Immature natural killer cell (primary cell): Measurements from ENCODE around the gene NRTN. TPM values are rescaled to one million over a fixed set of nuclear protein-coding genes. Genes with fewer than 3 reads are reported as not detected.
"Not testable (repeated sequence)": the region's sequence is repeated elsewhere in the genome, so short reads cannot be mapped to it uniquely, and the experiment has no call there.

Source experiments
- DNase-seq, 3 donors: peaks; one replicate each; pipeline ENCODE4 v3.0.0; 2022; ENCODE audit warnings: mixed read lengths in 1 of 3
- H3K27ac Mint-ChIP-seq, 6 donors: one replicate each; pipeline ENCODE4 v1.8.0; 2020; ENCODE audit warnings: mixed read lengths in 6 of 6, mild to moderate bottlenecking in 5 of 6, inconsistent platforms in 4 of 6, moderate library complexity in 3 of 6
- H3K27me3 Mint-ChIP-seq, 3 donors: one replicate each; pipeline ENCODE4 v1.8.0; 2020 to 2021; ENCODE audit warnings: low read depth in 3 of 3, mild to moderate bottlenecking in 3 of 3, mixed read lengths in 3 of 3, moderate library complexity in 3 of 3, inconsistent platforms in 1 of 3
- H3K36me3 Mint-ChIP-seq, 3 donors: one replicate each; pipeline ENCODE4 v1.8.0; 2020; ENCODE audit warnings: mixed read lengths in 3 of 3, inconsistent platforms in 2 of 3, mild to moderate bottlenecking in 2 of 3
- H3K4me1 Mint-ChIP-seq, 2 donors: one replicate each; pipeline ENCODE4 v1.8.0; 2020; ENCODE audit warnings: inconsistent platforms in 2 of 2, mild to moderate bottlenecking in 2 of 2, mixed read lengths in 2 of 2, moderate library complexity in 1 of 2
- H3K4me3 Mint-ChIP-seq, 5 donors: one replicate each; pipeline ENCODE4 v1.8.0; 2020; ENCODE audit warnings: mild to moderate bottlenecking in 5 of 5, mixed read lengths in 5 of 5, inconsistent platforms in 3 of 5, moderate library complexity in 3 of 5
- H3K9me3 Mint-ChIP-seq, 6 donors: one replicate each; pipeline ENCODE4 v1.8.0; 2020; ENCODE audit warnings: mild to moderate bottlenecking in 6 of 6, mixed read lengths in 6 of 6, inconsistent platforms in 4 of 6, moderate library complexity in 3 of 6
- polyA plus RNA-seq, 3 donors: library from polyadenylated mRNA; unstranded; fragments of 300-500 nt; fragmentation: Illumina TruSeq; gene quantifications; one replicate each; pipeline ENCODE4 v1.2.3, GENCODE V29; 2021

NRTN gene
- polyA plus RNA-seq, 3 donors from 2014 or later: 0.56 TPM; not detected in 2

GRCh38 chr19:5843295-5843927, 38.5 kb downstream of the NRTN start:
- Mint-ChIP-seq H3K36me3 (no peaks in the 10 kb centered on the region), H3K9me3 (no peaks in the 10 kb centered on the region), H3K4me1 (peaks cover 0 to 1% of the 10 kb centered on the region in 2 donors), H3K4me3 (no peak overlapping the region), H3K27me3 (peaks cover 0 to 2% (median 0%) of the 10 kb centered on the region in 3 donors), H3K27ac (no peak overlapping the region)
- DNase-seq: no peak

GRCh38 chr19:5844456-5845433, 39.9 kb downstream of the NRTN start:
- Mint-ChIP-seq H3K4me3 (no peak overlapping the region), H3K36me3 (no peaks in the 10 kb centered on the region), H3K4me1 (no peaks in the 10 kb centered on the region), H3K27me3 (peaks cover 0 to 2% (median 0%) of the 10 kb centered on the region in 3 donors), H3K9me3 (no peaks in the 10 kb centered on the region), H3K27ac (no peak overlapping the region)
- DNase-seq: no peak

GRCh38 chr19:5847846-5848245, 43.0 kb downstream of the NRTN start:
- H3K9me3 Mint-ChIP-seq, H3K36me3 Mint-ChIP-seq, H3K27me3 Mint-ChIP-seq, H3K27ac Mint-ChIP-seq, H3K4me3 Mint-ChIP-seq, H3K4me1 Mint-ChIP-seq, DNase-seq: not testable (repeated sequence)

GRCh38 chr19:5848621-5849020, 43.8 kb downstream of the NRTN start:
- H3K27ac Mint-ChIP-seq, H3K4me3 Mint-ChIP-seq, H3K4me1 Mint-ChIP-seq, H3K27me3 Mint-ChIP-seq, DNase-seq, H3K36me3 Mint-ChIP-seq, H3K9me3 Mint-ChIP-seq: not testable (repeated sequence)

GRCh38 chr19:5850189-5850588, 45.3 kb downstream of the NRTN start:
- peaks cover 0 to 6% (median 2%) of the 10 kb centered on the region in 3 donors for H3K27me3 Mint-ChIP-seq
- no peaks in the 10 kb centered on the region for H3K36me3 Mint-ChIP-seq
- H3K4me3 Mint-ChIP-seq: no peak overlapping the region
- H3K27ac Mint-ChIP-seq: no peak overlapping the region
- H3K9me3 Mint-ChIP-seq: no peaks in the 10 kb centered on the region
- no peak for DNase-seq
- no peaks in the 10 kb centered on the region for H3K4me1 Mint-ChIP-seq

GRCh38 chr19:5850743-5851293, 46.0 kb downstream of the NRTN start:
- Mint-ChIP-seq H3K27me3 (peaks cover 0 to 6% (median 2%) of the 10 kb centered on the region in 3 donors), H3K4me3 (no peak overlapping the region), H3K27ac (no peak overlapping the region), H3K9me3 (no peaks in the 10 kb centered on the region), H3K4me1 (no peaks in the 10 kb centered on the region), H3K36me3 (no peaks in the 10 kb centered on the region)
- DNase-seq: no peak

- H3K27me3 Mint-ChIP-seq: peaks cover 0 to 6% (median 2%) of the 10 kb centered on the region in 3 donors
- H3K27ac Mint-ChIP-seq: no peak within 1 kb of the TSS
- no peaks in the 10 kb centered on the region for H3K4me1 Mint-ChIP-seq
- no peak for DNase-seq
- no peak within 1 kb of the TSS for H3K4me3 Mint-ChIP-seq
- no peaks in the 10 kb centered on the region for H3K36me3 Mint-ChIP-seq
- no peaks in the 10 kb centered on the region for H3K9me3 Mint-ChIP-seq
These were observed 46.4 kb downstream of the NRTN start, which contains the start of gene FUT3 for GRCh38 chr19:5851302-5851701. TSS of gene FUT3 (minus strand) at chr19:5851449.

- H3K9me3 Mint-ChIP-seq, DNase-seq, H3K4me1 Mint-ChIP-seq, H3K36me3 Mint-ChIP-seq, H3K4me3 Mint-ChIP-seq, H3K27ac Mint-ChIP-seq, H3K27me3 Mint-ChIP-seq: not testable (repeated sequence)
These were observed 49.3 kb downstream of the NRTN start for GRCh38 chr19:5854121-5854520.

GRCh38 chr19:5855151-5855550, 50.3 kb downstream of the NRTN start:
- H3K27me3 Mint-ChIP-seq, H3K4me3 Mint-ChIP-seq, H3K36me3 Mint-ChIP-seq, H3K9me3 Mint-ChIP-seq, DNase-seq, H3K27ac Mint-ChIP-seq, H3K4me1 Mint-ChIP-seq: not testable (repeated sequence)

GRCh38 chr19:5857203-5858081, 52.6 kb downstream of the NRTN start:
- peaks cover 0 to 7% (median 2%) of the 10 kb centered on the region in 3 donors for H3K27me3 Mint-ChIP-seq
- no peaks in the 10 kb centered on the region for H3K9me3 Mint-ChIP-seq
- no peaks in the 10 kb centered on the region for H3K4me1 Mint-ChIP-seq
- H3K4me3 Mint-ChIP-seq: no peak overlapping the region
- no peak for DNase-seq
- H3K27ac Mint-ChIP-seq: no peak overlapping the region
- H3K36me3 Mint-ChIP-seq: no peaks in the 10 kb centered on the region

GRCh38 chr19:5863030-5863665, 58.3 kb downstream of the NRTN start:
- Mint-ChIP-seq H3K27me3 (peaks cover 6 to 14% (median 13%) of the 10 kb centered on the region in 3 donors), H3K4me3 (no peak overlapping the region), H3K36me3 (no peaks in the 10 kb centered on the region), H3K9me3 (no peaks in the 10 kb centered on the region), H3K27ac (peak overlapping the region in 1 of 6 donors; percentile 99), H3K4me1 (peaks cover 18 to 21% of the 10 kb centered on the region in 2 donors)
- DNase-seq: no peak

- peaks cover 18 to 21% of the 10 kb centered on the region in 2 donors for H3K4me1 Mint-ChIP-seq
- peak overlapping the region; percentile 83 to 99 (median 96) for H3K27ac Mint-ChIP-seq
- DNase-seq: no peak
These were observed 59.3 kb downstream of the NRTN start for GRCh38 chr19:5864013-5864720.

More at GRCh38 chr19:5864013-5864720, 59.3 kb downstream of the NRTN start:
- Mint-ChIP-seq H3K4me3 (peak overlapping the region; percentile 47 to 88 (median 76)), H3K36me3 (no peaks in the 10 kb centered on the region), H3K9me3 (no peaks in the 10 kb centered on the region), H3K27me3 (peaks cover 7 to 14% (median 13%) of the 10 kb centered on the region in 3 donors)
